Loucy (cell line): ENCODE results near the gene SLC5A6.

Experiments used
- EZH2phosphoT487 ChIP-seq: fragments of 200-600 bp; IDR thresholded peaks from 2 replicates; pipeline ENCODE4 v1.6.1; 2018; ENCODE audit warnings: antibody characterized with exemption, mild to moderate bottlenecking, moderate library complexity, borderline replicate concordance
- TF ChIP-seq, protein P1 (sequence below): fragments of 200-600 bp; sonication (generic); conservative IDR thresholded peaks from 2 replicates; pipeline ENCODE4 v1.5.1; 2014; ENCODE audit warnings: mild to moderate bottlenecking, antibody characterized with exemption, low read length

DNA sequence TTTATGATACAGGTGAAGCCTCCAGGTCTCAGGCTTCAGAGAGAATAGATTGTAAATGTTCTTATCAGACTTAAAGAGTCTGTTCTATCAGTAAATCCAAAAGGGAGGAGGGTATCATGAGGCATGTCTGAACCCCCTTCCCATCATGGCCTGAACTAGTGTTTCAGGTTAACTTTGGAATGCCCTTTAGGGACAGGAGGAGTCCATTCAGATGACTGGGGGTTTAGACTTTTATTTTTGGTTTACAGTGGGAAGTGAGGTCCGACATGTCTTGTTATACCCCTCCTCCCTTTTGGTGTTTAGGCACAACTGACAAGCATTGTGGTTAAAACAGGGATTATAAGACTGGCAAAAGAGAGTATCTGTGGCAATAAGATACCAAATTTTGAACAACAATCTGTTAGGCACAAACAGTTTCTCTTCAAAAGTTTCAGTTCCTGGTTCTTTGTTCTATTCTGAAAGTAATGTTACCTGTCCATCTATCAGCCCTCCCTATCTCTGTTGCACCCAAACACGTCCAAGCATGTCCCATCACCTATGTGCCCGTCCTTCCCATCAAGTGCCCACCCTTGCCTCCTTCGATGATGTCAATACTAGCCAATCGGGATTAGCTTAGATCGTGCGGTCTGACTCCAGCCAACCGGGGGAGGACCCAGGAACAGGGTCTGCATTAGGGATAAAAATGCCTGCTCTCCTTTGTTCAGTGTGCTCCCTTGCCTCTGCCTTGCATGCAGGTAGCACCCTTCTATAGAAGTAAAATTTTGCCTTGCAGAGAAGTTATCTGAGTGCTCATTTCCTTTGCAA, 46.9 kb downstream of the SLC5A6 start:
- TF ChIP-seq EZH2phosphoT487: no peak
- TF ChIP-seq, protein P1, sequence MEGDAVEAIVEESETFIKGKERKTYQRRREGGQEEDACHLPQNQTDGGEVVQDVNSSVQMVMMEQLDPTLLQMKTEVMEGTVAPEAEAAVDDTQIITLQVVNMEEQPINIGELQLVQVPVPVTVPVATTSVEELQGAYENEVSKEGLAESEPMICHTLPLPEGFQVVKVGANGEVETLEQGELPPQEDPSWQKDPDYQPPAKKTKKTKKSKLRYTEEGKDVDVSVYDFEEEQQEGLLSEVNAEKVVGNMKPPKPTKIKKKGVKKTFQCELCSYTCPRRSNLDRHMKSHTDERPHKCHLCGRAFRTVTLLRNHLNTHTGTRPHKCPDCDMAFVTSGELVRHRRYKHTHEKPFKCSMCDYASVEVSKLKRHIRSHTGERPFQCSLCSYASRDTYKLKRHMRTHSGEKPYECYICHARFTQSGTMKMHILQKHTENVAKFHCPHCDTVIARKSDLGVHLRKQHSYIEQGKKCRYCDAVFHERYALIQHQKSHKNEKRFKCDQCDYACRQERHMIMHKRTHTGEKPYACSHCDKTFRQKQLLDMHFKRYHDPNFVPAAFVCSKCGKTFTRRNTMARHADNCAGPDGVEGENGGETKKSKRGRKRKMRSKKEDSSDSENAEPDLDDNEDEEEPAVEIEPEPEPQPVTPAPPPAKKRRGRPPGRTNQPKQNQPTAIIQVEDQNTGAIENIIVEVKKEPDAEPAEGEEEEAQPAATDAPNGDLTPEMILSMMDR: no peak
